ENCODE results near the gene CYP3A5. TPM values are rescaled to one million over a fixed set of nuclear protein-coding genes. Genes with fewer than 3 reads are reported as not detected.

The CYP3A5 gene
- total RNA-seq, 1 donor from 2014 or later = 3.7 TPM

- DNase-seq (ENCODE audit: low read depth) (peak; percentile 21), FAIRE-seq (no peak)
- Histone ChIP-seq H3K27me3 (ENCODE audit: control insufficient read depth, insufficient read depth, low read length) (no peaks in the 10 kb centered on the region), H3K36me3 (ENCODE audit: control insufficient read depth, insufficient read depth, low read length) (peaks cover 29% of the 10 kb centered on the region), H3K4me3 (ENCODE audit: low read depth, low read length) (no peak overlapping the region)
- TF ChIP-seq CTCF (IDR thresholded peaks at IDR 0.05; ENCODE audit: insufficient read depth, low read length, severe bottlenecking) = no peak
Observed at GRCh38 chr7:99622596-99622995, 57.2 kb downstream of the CYP3A5 start.

DNA sequence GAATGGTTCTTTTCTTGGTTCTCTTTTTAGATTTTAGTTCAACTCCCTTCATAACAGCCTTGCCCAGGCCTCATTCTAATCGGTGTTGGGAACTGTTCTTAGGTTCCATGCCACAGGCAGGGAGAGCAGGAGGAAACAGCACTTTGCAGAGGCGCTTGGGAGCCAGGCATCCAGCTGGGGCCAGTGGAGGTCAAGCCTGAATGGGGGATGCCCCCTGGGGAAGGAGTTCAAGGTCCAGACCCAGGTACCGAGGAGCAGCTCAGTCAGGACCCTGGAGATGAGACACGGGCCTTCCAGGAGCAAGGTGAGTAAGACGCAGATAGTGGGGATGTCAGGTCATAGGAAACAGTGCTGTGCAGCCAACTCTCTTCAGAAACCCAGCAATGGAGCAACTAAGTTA is 58.5 kb downstream of the CYP3A5 start:
- FAIRE-seq (no peak), DNase-seq (ENCODE audit: low read depth) (no peak)
- H3K4me3 ChIP-seq (ENCODE audit: low read depth, low read length) = no peak overlapping the region
- H3K36me3 ChIP-seq (ENCODE audit: control insufficient read depth, insufficient read depth, low read length) = peaks cover 28% of the 10 kb centered on the region
- no peak for TF ChIP-seq CTCF (IDR thresholded peaks at IDR 0.05; ENCODE audit: insufficient read depth, low read length, severe bottlenecking)
- H3K27me3 ChIP-seq (ENCODE audit: control insufficient read depth, insufficient read depth, low read length) = no peaks in the 10 kb centered on the region

DNA sequence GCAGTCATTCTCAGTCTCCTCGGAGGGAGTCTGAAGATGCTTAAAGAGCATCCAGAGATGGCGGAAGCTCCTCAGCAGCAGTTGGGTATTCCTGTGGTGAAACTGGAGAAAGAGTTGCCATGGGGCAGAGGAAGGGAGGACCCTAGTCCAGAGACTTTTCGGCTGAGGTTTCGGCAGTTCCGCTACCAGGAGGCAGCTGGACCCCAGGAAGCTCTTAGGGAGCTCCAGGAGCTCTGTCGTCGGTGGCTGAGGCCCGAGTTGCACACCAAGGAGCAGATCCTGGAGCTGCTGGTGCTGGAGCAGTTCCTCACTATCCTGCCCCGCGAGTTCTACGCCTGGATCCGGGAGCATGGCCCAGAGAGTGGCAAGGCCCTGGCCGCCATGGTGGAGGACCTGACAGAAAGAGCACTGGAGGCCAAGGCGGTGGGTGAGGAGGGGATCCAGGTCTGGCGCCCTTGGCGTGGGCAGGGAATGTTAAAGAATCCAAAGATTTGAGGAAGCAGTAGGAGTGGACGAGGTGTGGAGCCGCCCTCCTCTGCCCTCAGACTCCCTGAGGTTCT is 60.1 kb downstream of the CYP3A5 start:
- TF ChIP-seq CTCF (IDR thresholded peaks at IDR 0.05; ENCODE audit: insufficient read depth, low read length, severe bottlenecking) = no peak
- FAIRE-seq (no peak), DNase-seq (ENCODE audit: low read depth) (no peak)
- peaks cover 19% of the 10 kb centered on the region for H3K36me3 ChIP-seq (ENCODE audit: control insufficient read depth, insufficient read depth, low read length)
- no peaks in the 10 kb centered on the region for H3K27me3 ChIP-seq (ENCODE audit: control insufficient read depth, insufficient read depth, low read length)
- no peak overlapping the region for H3K4me3 ChIP-seq (ENCODE audit: low read depth, low read length)

- H3K36me3 ChIP-seq (ENCODE audit: control insufficient read depth, insufficient read depth, low read length) = peaks cover 13% of the 10 kb centered on the region
- no peak overlapping the region for H3K4me3 ChIP-seq (ENCODE audit: low read depth, low read length)
- DNase-seq (ENCODE audit: low read depth) = peak; percentile 98
- TF ChIP-seq CTCF (IDR thresholded peaks at IDR 0.05; ENCODE audit: insufficient read depth, low read length, severe bottlenecking) = no peak
- no peaks in the 10 kb centered on the region for H3K27me3 ChIP-seq (ENCODE audit: control insufficient read depth, insufficient read depth, low read length)
- peak; percentile 80 for FAIRE-seq
Observed at GRCh38 chr7:99618726-99619125, 61.1 kb downstream of the CYP3A5 start.

GRCh38 chr7:99617192-99617781 is 62.5 kb downstream of the CYP3A5 start:
- TF ChIP-seq CTCF (IDR thresholded peaks at IDR 0.05; ENCODE audit: insufficient read depth, low read length, severe bottlenecking) = no peak
- DNase-seq (ENCODE audit: low read depth) (no peak), FAIRE-seq (no peak)
- peaks cover 10% of the 10 kb centered on the region for H3K36me3 ChIP-seq (ENCODE audit: control insufficient read depth, insufficient read depth, low read length)
- H3K27me3 ChIP-seq (ENCODE audit: control insufficient read depth, insufficient read depth, low read length) = no peaks in the 10 kb centered on the region
- H3K4me3 ChIP-seq (ENCODE audit: low read depth, low read length) = peak overlapping the region; percentile 73
